Heart right ventricle (tissue), 16 donors: ENCODE results near the gene ATG2A. TPM values are rescaled to one million over a fixed set of nuclear protein-coding genes. Genes with fewer than 3 reads are reported as not detected.

Experiments used
- ATAC-seq, 8 donors: fragments of 200-7000 bp; cut with Tn5 transposase; one replicate each; pipeline ENCODE4 v1.9.1; 2020; ENCODE audit warnings: mild to moderate bottlenecking in 8 of 8, moderate library complexity in 8 of 8, moderate number of reproducible peaks in 1 of 8
- DNase-seq, 2 donors: peaks; one replicate each; pipeline ENCODE4 v3.0.0-alpha.2; 2020
- H3K27ac ChIP-seq, 10 donors: fragments of 200-600 bp; sonication (generic) in 2 of 10; one replicate each; pipeline versions ENCODE4 v1.5.0 to v1.8.0; 2020 to 2022; ENCODE audit warnings: mild to moderate bottlenecking in 3 of 10
- H3K27me3 ChIP-seq, 7 donors: fragments of 200-600 bp; one replicate each; pipeline ENCODE4 v1.8.0; 2021 to 2022; ENCODE audit warnings: mild to moderate bottlenecking in 2 of 7
- H3K36me3 ChIP-seq, 9 donors: fragments of 200-600 bp; sonication (generic) in 1 of 9; one replicate each; pipeline versions ENCODE4 v1.5.0 to v1.8.0; 2020 to 2022; ENCODE audit warnings: mild to moderate bottlenecking in 2 of 9
- H3K4me1 ChIP-seq, 9 donors: fragments of 200-600 bp; sonication (generic) in 1 of 9; one replicate each; pipeline versions ENCODE4 v1.5.0 to v1.8.0; 2020 to 2022; ENCODE audit warnings: mild to moderate bottlenecking in 4 of 9
- H3K4me3 ChIP-seq, 10 donors: fragments of 200-600 bp; sonication (generic) in 2 of 10; one replicate each; pipeline versions ENCODE4 v1.5.0 to v1.8.0; 2020 to 2022; ENCODE audit warnings: mild to moderate bottlenecking in 7 of 10, moderate library complexity in 2 of 10
- H3K9me3 ChIP-seq, 11 donors: fragments of 200-600 bp in 10 of 11; sonication (generic) in 2 of 11; one replicate each; pipeline versions ENCODE4 v1.5.0 to v1.8.0; 2013 to 2022; ENCODE audit warnings: mild to moderate bottlenecking in 2 of 11, control low read depth in 1 of 11, moderate library complexity in 1 of 11
- CTCF ChIP-seq, 9 donors: fragments of 200-600 bp; sonication (generic) in 2 of 9; IDR thresholded peaks; one replicate each; pipeline versions ENCODE4 v1.5.0 to v1.8.0; 2021 to 2022; ENCODE audit warnings: antibody characterized with exemption in 9 of 9, mild to moderate bottlenecking in 5 of 9, moderate library complexity in 1 of 9
- WGBS, 2 donors: extraction: QIAGEN DNeasy Blood & Tissue Kit; methylation state at CpG; one replicate each; pipeline ENCODE4 v1.1.7; 2013; ENCODE audit warnings: inconsistent platforms in 1 of 2; 5-methylcytosine and 5-hydroxymethylcytosine counted together
- intact Hi-C, 10 donors: fragments of 100-400 bp; cut with DNase I; formaldehyde crosslinking; loops; one replicate each; pipeline versions ENCODE4 v1.11.1 to v1.14.2; 2022
- polyA plus RNA-seq, 2 donors: library from polyadenylated mRNA; stranded (reverse); fragments of 200-250 nt; gene quantifications; one replicate each; pipeline ENCODE4 v1.2.3, GENCODE V29; 2013
- total RNA-seq, 10 donors: library from RNA; stranded (reverse); fragmentation: NEBNext Ultra II Directional in 3 of 10; extraction: Animal tissue kit (Norgen Biotek cat#: 25700) in 3 of 10; gene quantifications; one replicate each; pipeline versions ENCODE4 v1.2.1 to v1.2.4, GENCODE V29; 2021 to 2023
- donor health status: Arrhythmogenic right ventricular cardiomyopathy.
- donor health status: ischemic (EF 13 %, LVEDD 7.1; RV severe dilation, severe dysfunction).
- donor health status: healthy with polysubstance abuse.
- donor health status: DM: no; HTN: yes; CAD: no.
- donor health status: DM: no; HTN: no; CAD: no.
- donor health status: ischemic (EF 25% LVEDD 6.9; RV normal size, moderate dysfunction).
- donor health status: ischemic (EF 25% LVEDD 5.7; RV mildly dilated, moderate dysfunction).
- donor health status: healthy.
- donor health status: DM: yes; HTN: yes; CAD: no.
- donor health status: Ischemic cardiomyopathy.
- donor health status: ischemic (EF 35%, LVEDD 5.7; RV mildly dilated, moderate dysfunction).
- donor health status: nonischemic (EF 11% LVEDD 7.7; RV severe dilation, severe dysfunction).
- donor health status: DM: yes; HTN: yes; CAD: no.
- donor health status: PGD.
- donor health status: ischemic (EF 29% LVEDD 5.4; RV normal size, mild dysfunction).
- donor health status: nonischemic (EF 23%, LVEDD 6.1; RV moderate dilation, normal function).

Gene ATG2A
- total and polyA plus RNA-seq, 12 donors = 12.4 to 18.6 (median 16.0) TPM

DNA sequence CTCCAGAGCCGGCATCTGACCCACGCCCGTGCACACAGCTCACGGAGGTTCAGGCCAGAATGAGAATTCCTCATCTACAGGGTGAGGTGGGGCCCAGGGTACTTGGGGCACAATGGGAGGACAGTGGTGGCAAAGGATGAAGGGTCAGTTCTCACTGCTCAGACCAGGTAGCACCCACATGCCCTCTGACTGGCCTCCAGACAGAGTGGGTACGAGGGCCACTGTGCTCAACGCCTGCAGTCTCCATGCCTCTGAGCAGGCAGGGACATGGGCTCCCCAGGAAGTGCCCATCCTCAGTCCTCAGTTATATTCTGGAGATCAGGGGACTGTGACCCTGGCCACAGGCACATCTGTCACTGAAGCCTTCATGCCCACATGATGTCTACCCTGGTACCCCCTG lies 59.5 kb downstream of the ATG2A start:
- TF ChIP-seq CTCF (IDR thresholded peaks at IDR 0.05) = no peak
- Histone ChIP-seq H3K27ac (peak overlapping the region in 9 of 10 donors; percentile 81 to 96 (median 90)), H3K9me3 (no peaks in the 10 kb centered on the region), H3K4me1 (peaks cover 52 to 100% (median 93%) of the 10 kb centered on the region in 9 donors), H3K4me3 (no peak overlapping the region), H3K27me3 (no peaks in the 10 kb centered on the region), H3K36me3 (peaks cover 0 to 78% (median 16%) of the 10 kb centered on the region in 9 donors)
- no peak for ATAC-seq
- DNase-seq = no peak
- 86 to 99% methylated on average over 6 of the region's 6 CpGs for WGBS, 2 donors
- intact Hi-C loops = no loop called here

DNA sequence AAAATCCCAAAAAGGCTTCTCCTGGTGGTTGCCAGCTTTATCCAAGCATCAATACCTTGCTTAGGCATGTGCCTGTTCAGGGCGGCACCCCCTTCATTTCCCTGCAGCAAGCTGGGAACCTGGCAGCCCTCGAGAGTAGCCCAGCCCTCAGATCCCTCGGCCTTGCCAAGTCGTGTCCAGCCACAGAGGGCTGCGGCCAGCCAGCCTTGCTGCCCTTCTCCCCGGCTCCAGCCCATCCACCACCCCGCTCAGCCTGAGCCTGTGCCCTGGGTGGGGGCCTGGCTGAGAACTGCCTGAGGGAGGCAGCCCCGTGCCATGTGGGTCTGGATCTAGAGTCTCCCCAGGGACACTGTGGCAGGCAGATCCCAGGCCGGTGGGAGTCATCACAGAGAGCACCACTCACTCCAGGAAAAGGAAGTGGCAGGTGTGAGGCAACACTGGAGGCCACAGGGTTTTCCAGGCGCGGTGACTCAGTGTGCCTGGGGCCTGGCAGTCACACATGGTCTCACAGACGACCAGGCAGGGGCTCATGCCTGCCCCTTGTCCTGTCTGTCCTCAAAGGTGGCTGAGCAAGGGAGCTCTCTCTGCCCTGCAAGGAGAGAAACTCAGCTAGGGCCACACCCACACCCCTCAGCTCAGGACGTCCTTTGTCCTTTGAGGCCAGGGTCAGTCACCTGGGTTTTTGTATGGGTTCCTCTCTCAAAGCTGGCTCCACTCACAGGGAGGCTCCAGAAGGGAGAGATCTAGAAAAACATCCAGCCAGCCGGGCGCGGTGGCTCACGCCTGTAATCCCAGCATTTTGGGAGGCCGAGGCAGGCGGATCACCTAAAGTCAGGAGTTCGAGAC lies 60.4 kb downstream of the ATG2A start:
- peak overlapping the region; percentile 33 to 96 (median 87) for H3K27ac ChIP-seq
- WGBS, 2 donors = 59 to 71% methylated on average over 20 of the region's 20 CpGs
- H3K4me1 ChIP-seq = peaks cover 46 to 100% (median 93%) of the 10 kb centered on the region in 9 donors
- no peak for TF ChIP-seq CTCF (IDR thresholded peaks at IDR 0.05)
- peak in 1 of 2 donors; percentile 60 for DNase-seq
- intact Hi-C loops = no loop called here
- ATAC-seq = peak; percentile 3 to 61 (median 17)
- H3K36me3 ChIP-seq = peaks cover 0 to 86% (median 18%) of the 10 kb centered on the region in 9 donors
- H3K27me3 ChIP-seq = no peaks in the 10 kb centered on the region
- no peaks in the 10 kb centered on the region for H3K9me3 ChIP-seq
- H3K4me3 ChIP-seq = peak overlapping the region in 1 of 10 donors; percentile 9

DNA sequence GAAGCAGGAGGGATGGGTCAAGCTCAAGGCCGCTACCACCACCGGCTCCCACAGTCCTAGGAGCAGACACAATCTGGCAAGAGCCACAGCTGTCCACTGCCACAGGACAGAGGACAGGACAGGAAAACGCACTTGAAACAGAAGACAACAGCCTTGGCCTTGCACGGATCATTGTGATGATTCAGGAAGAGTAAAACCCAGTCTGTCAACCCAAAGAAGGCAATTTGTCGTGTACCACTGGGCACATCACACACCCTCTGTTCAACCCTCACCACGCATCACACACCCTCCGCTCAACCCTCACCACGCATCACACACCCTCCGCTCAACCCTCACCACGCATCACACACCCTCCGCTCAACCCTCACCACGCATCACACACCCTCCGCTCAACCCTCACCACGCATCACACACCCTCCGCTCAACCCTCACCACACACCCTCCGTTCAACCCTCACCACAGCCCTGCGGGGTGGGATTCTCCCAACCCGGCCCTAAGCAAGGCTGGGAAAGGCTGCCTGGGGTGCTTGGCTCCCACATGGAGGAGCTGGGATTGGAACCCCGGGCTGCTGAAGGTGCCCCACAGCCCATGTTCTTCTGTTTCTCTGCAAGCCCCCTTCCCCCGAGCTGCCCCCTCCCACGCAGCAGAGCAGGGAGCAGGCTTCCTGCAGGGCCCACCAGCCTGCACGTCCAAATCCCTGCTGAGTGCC lies 61.3 kb downstream of the ATG2A start:
- no peak for TF ChIP-seq CTCF (IDR thresholded peaks at IDR 0.05)
- Histone ChIP-seq H3K36me3 (peaks cover 0 to 86% (median 18%) of the 10 kb centered on the region in 9 donors), H3K27me3 (no peaks in the 10 kb centered on the region), H3K4me1 (peaks cover 49 to 100% (median 96%) of the 10 kb centered on the region in 9 donors), H3K4me3 (peak overlapping the region in 3 of 10 donors; percentile 6 to 41 (median 32)), H3K9me3 (no peaks in the 10 kb centered on the region), H3K27ac (peak overlapping the region; percentile 31 to 96 (median 87))
- no peak for ATAC-seq
- 81 to 82% methylated on average over 18 to 20 of the region's 22 CpGs for WGBS, 2 donors
- no peak for DNase-seq
- intact Hi-C loops = loop anchor here in 2 of 10 donors (2.0 kb wide), 2 partner anchors 21 to 23 kb away; partner anchors contain the start of gene EHD1 (in 1 of the 2)
